G401 (cell line): Measurements from ENCODE around the gene ZHX3. TPM values are rescaled to one million over a fixed set of nuclear protein-coding genes. Genes with fewer than 3 reads are reported as not detected.
A peak's percentile ranks its signal among the peaks of the same experiment; 100 is the strongest.

Experiments used
- DNase-seq: peaks from one replicate; pipeline ENCODE4 v3.0.0-alpha.2; 2015; ENCODE audit warnings: low spot score
- in situ Hi-C: cut with HindIII; loops from 2 replicates; pipeline ENCODE4 v1.10.0; 2016; ENCODE audit warnings: low sequenced_read_pairs, mixed read lengths
- total RNA-seq: library from RNA; depleted of rRNA; stranded (reverse); fragments of >200 nt; shearing (Covaris generic); gene quantifications from 2 replicates; pipeline ENCODE4 v1.2.3, GENCODE V29; 2014

Gene ZHX3
- total RNA-seq, 1 experiment from 2014 or later = 2.7 TPM

GRCh38 chr20:41356951-41357350 is 39.4 kb upstream of the ZHX3 start:
- DNase-seq = no peak
- in situ Hi-C loops = no loop called here

- in situ Hi-C loops = no loop called here
- no peak for DNase-seq
Measured at GRCh38 chr20:41355598-41356203, 38.2 kb upstream of the ZHX3 start.

GRCh38 chr20:41355192-41355591 is 37.7 kb upstream of the ZHX3 start:
- in situ Hi-C loops = no loop called here
- no peak for DNase-seq

- in situ Hi-C loops = no loop called here
- DNase-seq = no peak
Measured at GRCh38 chr20:41353530-41353929, 36.0 kb upstream of the ZHX3 start.

GRCh38 chr20:41352666-41353065 is 35.1 kb upstream of the ZHX3 start:
- no peak for DNase-seq

GRCh38 chr20:41352106-41352505 is 34.6 kb upstream of the ZHX3 start:
- DNase-seq = peak; percentile 60
- in situ Hi-C loops = no loop called here

More at GRCh38 chr20:41352666-41353065, 35.1 kb upstream of the ZHX3 start:
- in situ Hi-C loops = no loop called here

GRCh38 chr20:41350408-41350962 is 33.0 kb upstream of the ZHX3 start:
- in situ Hi-C loops = no loop called here
- DNase-seq = no peak

- DNase-seq = no peak
- in situ Hi-C loops = no loop called here
Measured at GRCh38 chr20:41349943-41350342, 32.4 kb upstream of the ZHX3 start.

GRCh38 chr20:41349266-41349665 is 31.7 kb upstream of the ZHX3 start:
- no peak for DNase-seq
- in situ Hi-C loops = no loop called here

GRCh38 chr20:41348430-41349172 is 31.1 kb upstream of the ZHX3 start:
- in situ Hi-C loops = no loop called here
- no peak for DNase-seq

- in situ Hi-C loops = no loop called here
- DNase-seq = no peak
Measured at GRCh38 chr20:41347523-41348429, 30.2 kb upstream of the ZHX3 start.

- in situ Hi-C loops = no loop called here
- no peak for DNase-seq
Measured at GRCh38 chr20:41345729-41346067, 28.2 kb upstream of the ZHX3 start.

GRCh38 chr20:41344938-41345728 is 27.6 kb upstream of the ZHX3 start:
- in situ Hi-C loops = no loop called here

GRCh38 chr20:41344477-41344876 is 26.9 kb upstream of the ZHX3 start:
- in situ Hi-C loops = no loop called here
- DNase-seq = no peak

More at GRCh38 chr20:41344938-41345728, 27.6 kb upstream of the ZHX3 start:
- DNase-seq = no peak

GRCh38 chr20:41342474-41343464 is 25.2 kb upstream of the ZHX3 start:
- in situ Hi-C loops = no loop called here

GRCh38 chr20:41340327-41341055 is 23.0 kb upstream of the ZHX3 start, which contains the start of gene LPIN3:
LPIN3 (plus strand) TSS chr20:41340821; CDS start chr20:41345804, 4,983 bp downstream.
- in situ Hi-C loops = no loop called here

More at GRCh38 chr20:41342474-41343464, 25.2 kb upstream of the ZHX3 start:
- DNase-seq = no peak

GRCh38 chr20:41339957-41340326 is 22.4 kb upstream of the ZHX3 start:
- in situ Hi-C loops = no loop called here

More at GRCh38 chr20:41340327-41341055, 23.0 kb upstream of the ZHX3 start, which contains the start of gene LPIN3:
- DNase-seq = peak; percentile 55

More at GRCh38 chr20:41339957-41340326, 22.4 kb upstream of the ZHX3 start:
- DNase-seq = peak; percentile 79
